Type B pancreatic cell (in vitro differentiated cells): Measurements from ENCODE around the gene NEK5. TPM values are rescaled to one million over a fixed set of nuclear protein-coding genes. Genes with fewer than 3 reads are reported as not detected.

Experiments used
- DNase-seq: peaks from one replicate; pipeline ENCODE4 v3.0.0; 2021; ENCODE audit warnings: mixed read lengths; ENCODE audit not compliant: unreplicated experiment; ENCODE audit errors: extremely low spot score
- H3K27ac Mint-ChIP-seq: 2 replicates; pipeline ENCODE4 v1.8.0; 2021; ENCODE audit warnings: mild to moderate bottlenecking, mixed read lengths
- H3K27me3 Mint-ChIP-seq: 2 replicates; pipeline ENCODE4 v1.8.0; 2021; ENCODE audit warnings: mixed read lengths
- H3K36me3 Mint-ChIP-seq: 2 replicates; pipeline ENCODE4 v1.8.0; 2021; ENCODE audit warnings: mixed read lengths
- H3K4me1 Mint-ChIP-seq: one replicate; pipeline ENCODE4 v1.8.0; 2021; ENCODE audit warnings: mixed read lengths; ENCODE audit not compliant: unreplicated experiment
- H3K4me3 Mint-ChIP-seq: 2 replicates; pipeline ENCODE4 v1.8.0; 2021; ENCODE audit warnings: mild to moderate bottlenecking, mixed read lengths
- H3K9me3 Mint-ChIP-seq: 2 replicates; pipeline ENCODE4 v1.8.0; 2021; ENCODE audit warnings: mixed read lengths
- total RNA-seq: library from RNA; stranded (reverse); gene quantifications from 2 replicates; pipeline ENCODE4 v1.2.1, GENCODE V29; 2021; ENCODE audit warnings: low replicate concordance
- TF ChIP-seq, protein P1 (sequence below): fragments of 200-600 bp; sonication (generic); conservative IDR thresholded peaks from 2 replicates; pipeline ENCODE4 v1.5.0; 2021; ENCODE audit warnings: antibody characterized with exemption, mild to moderate bottlenecking

NEK5 gene
- total RNA-seq, 1 donor from 2014 or later, result 5.2 TPM

DNA sequence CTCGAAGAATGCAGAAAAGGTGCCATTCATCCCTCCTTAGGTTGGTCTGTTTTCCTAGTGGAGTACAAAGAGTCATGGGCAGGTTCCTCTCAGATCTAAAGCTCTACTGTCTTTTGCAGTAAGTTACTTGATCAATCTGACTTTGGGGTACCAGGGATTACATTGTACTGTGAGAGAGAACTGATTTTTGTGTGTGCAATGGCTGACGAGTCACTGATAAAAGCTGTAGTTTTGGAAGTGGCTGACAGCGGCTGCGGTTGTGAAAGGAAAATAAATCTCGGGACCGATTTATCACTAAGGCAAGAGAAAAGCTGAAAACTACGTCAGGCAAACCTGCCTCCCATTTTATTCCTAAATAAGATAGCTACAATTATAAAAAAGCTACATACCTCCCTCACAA, 77.5 kb downstream of the NEK5 start:
- peaks cover 6% of the 10 kb centered on the region for H3K4me1 Mint-ChIP-seq
- H3K9me3 Mint-ChIP-seq, result no peaks in the 10 kb centered on the region
- H3K36me3 Mint-ChIP-seq, result no peaks in the 10 kb centered on the region
- no peaks in the 10 kb centered on the region for H3K27me3 Mint-ChIP-seq
- no peak overlapping the region for H3K4me3 Mint-ChIP-seq
- no peak overlapping the region for H3K27ac Mint-ChIP-seq
- DNase-seq, result no peak
- TF ChIP-seq, protein P1, sequence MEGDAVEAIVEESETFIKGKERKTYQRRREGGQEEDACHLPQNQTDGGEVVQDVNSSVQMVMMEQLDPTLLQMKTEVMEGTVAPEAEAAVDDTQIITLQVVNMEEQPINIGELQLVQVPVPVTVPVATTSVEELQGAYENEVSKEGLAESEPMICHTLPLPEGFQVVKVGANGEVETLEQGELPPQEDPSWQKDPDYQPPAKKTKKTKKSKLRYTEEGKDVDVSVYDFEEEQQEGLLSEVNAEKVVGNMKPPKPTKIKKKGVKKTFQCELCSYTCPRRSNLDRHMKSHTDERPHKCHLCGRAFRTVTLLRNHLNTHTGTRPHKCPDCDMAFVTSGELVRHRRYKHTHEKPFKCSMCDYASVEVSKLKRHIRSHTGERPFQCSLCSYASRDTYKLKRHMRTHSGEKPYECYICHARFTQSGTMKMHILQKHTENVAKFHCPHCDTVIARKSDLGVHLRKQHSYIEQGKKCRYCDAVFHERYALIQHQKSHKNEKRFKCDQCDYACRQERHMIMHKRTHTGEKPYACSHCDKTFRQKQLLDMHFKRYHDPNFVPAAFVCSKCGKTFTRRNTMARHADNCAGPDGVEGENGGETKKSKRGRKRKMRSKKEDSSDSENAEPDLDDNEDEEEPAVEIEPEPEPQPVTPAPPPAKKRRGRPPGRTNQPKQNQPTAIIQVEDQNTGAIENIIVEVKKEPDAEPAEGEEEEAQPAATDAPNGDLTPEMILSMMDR, result no peak

DNA sequence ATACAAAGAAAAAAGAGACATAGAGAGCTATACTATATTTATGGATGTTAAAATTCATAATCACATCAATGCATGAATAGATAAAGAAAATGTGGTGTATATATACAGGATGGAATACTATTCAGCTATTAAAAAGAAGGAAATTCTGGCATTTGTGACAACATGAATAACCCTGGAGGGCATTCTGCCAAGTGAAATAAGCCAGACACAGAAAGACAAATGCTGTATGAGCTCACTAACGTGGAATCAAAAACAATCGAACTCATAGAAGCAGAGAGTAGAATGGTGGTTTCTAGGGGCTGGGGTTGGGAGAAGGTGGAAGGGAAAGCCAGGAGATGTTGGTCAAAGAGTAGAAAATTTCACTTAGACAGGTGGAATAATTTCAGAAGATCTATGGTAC, 80.4 kb downstream of the NEK5 start:
- Mint-ChIP-seq H3K4me1 (peaks cover 6% of the 10 kb centered on the region), H3K9me3 (peaks cover 8% of the 10 kb centered on the region), H3K36me3 (peaks cover 8% of the 10 kb centered on the region), H3K4me3 (no peak overlapping the region), H3K27me3 (no peaks in the 10 kb centered on the region), H3K27ac (no peak overlapping the region)
- DNase-seq, result no peak
- TF ChIP-seq, protein P1, result no peak

DNA sequence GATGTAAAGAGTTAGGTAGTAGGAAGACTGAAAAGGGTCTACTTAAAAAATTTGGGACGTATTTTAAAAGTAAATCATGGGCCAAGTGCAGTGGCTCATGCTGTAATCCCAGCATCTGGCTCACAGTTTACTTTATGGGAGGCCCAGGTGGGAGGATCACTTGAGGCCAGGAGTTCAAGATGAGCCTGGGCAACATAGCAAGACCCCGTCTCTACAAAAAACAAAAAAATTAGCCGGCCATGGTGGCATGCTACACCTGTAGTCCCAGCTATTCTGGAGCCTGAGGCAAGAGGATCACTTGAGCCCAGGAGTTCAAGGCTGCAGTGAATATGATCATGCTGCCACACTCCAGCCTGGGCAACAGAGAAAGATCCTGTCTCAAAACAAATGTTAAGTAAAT, 81.4 kb downstream of the NEK5 start:
- H3K4me3 Mint-ChIP-seq, result no peak overlapping the region
- no peak for DNase-seq
- H3K4me1 Mint-ChIP-seq, result peaks cover 6% of the 10 kb centered on the region
- H3K36me3 Mint-ChIP-seq, result peaks cover 8% of the 10 kb centered on the region
- no peaks in the 10 kb centered on the region for H3K27me3 Mint-ChIP-seq
- TF ChIP-seq, protein P1, result no peak
- H3K27ac Mint-ChIP-seq, result no peak overlapping the region
- peaks cover 8% of the 10 kb centered on the region for H3K9me3 Mint-ChIP-seq

DNA sequence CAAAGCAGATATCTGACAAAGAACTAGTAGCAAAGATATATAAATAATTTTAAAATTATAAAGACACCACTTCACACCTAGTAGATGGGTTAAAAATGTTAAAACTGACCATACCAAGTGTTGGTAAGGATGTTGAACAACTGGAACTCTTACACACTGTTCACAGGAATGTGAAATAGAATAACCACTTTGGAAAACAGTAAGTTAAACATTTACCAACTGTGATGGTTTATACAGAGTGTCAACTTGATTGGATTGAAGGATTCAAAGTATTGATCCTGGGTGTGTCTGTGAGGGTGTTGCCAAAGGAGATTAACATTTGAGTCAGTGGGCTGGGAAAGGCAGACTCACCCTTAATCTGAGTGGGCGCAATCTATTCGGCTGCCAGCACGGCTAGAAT, 85.2 kb downstream of the NEK5 start:
- no peaks in the 10 kb centered on the region for H3K4me1 Mint-ChIP-seq
- H3K4me3 Mint-ChIP-seq, result no peak overlapping the region
- peaks cover 13% of the 10 kb centered on the region for H3K36me3 Mint-ChIP-seq
- H3K9me3 Mint-ChIP-seq, result peaks cover 8% of the 10 kb centered on the region
- no peak for DNase-seq
- no peak overlapping the region for H3K27ac Mint-ChIP-seq
- TF ChIP-seq, protein P1, result no peak
- no peaks in the 10 kb centered on the region for H3K27me3 Mint-ChIP-seq

DNA sequence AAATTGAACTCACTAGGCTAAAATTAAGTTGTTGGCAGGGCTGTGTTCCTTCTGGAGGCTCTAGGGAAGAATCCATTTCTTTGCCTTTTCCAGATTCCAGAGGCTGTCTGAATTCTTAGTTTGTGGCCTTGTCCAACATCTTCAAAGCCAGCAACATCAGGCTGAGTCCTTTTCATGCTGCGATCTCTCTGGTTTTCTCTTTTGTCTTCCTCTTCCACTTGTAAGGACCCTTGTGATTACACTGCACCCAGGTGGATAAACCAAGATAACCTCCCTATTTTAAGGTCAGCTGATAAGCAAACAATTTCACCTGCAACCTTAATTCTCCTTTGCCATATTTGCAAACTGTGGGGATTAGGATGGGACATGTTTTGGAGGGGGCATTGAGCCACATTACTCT, 92.8 kb downstream of the NEK5 start:
- H3K27me3 Mint-ChIP-seq, result no peaks in the 10 kb centered on the region
- no peak overlapping the region for H3K4me3 Mint-ChIP-seq
- H3K4me1 Mint-ChIP-seq, result peaks cover 9% of the 10 kb centered on the region
- TF ChIP-seq, protein P1, result no peak
- peaks cover 15% of the 10 kb centered on the region for H3K36me3 Mint-ChIP-seq
- no peaks in the 10 kb centered on the region for H3K9me3 Mint-ChIP-seq
- DNase-seq, result no peak
- H3K27ac Mint-ChIP-seq, result no peak overlapping the region

DNA sequence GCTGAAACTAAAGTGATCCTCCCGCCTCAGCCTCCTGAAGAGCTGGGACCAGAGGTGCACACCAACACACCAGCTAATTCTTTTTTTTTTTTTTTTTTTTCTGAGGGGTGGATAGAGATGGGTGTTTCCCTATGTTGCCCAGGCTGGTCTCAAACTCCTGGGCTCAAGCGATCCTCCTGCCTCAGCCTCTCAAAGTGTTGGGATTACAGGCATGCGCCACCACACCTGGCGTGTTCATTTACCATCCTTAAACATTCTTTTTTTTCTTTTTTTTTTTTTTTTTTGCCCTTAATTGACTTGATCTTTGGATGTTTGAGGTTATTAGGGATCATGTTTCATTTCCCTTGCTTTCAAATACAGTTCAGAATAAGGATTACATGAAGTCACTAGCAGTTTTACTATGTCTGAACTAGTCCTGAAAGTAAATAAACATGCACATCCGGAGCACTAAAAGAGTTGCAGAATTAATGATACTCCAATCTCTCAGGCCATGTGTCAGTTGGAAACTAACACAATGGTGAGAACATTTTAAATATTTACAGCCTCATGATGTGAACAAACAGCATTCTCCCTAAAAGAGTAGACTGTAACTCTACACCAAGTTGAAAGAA, 94.2 kb downstream of the NEK5 start:
- Mint-ChIP-seq H3K27me3 (no peaks in the 10 kb centered on the region), H3K4me1 (peaks cover 9% of the 10 kb centered on the region), H3K9me3 (no peaks in the 10 kb centered on the region), H3K27ac (peak overlapping the region; percentile 44), H3K4me3 (no peak overlapping the region), H3K36me3 (peaks cover 21% of the 10 kb centered on the region)
- TF ChIP-seq, protein P1, result no peak
- DNase-seq, result no peak
